ENCODE data around the gene ZBTB46. TPM values are rescaled to one million over a fixed set of nuclear protein-coding genes. Genes with fewer than 3 reads are reported as not detected.

The ZBTB46 gene
- polyA plus RNA-seq, 12 donors: 9.7 to 23.8 (median 15.9) TPM; not detected in 1

DNA sequence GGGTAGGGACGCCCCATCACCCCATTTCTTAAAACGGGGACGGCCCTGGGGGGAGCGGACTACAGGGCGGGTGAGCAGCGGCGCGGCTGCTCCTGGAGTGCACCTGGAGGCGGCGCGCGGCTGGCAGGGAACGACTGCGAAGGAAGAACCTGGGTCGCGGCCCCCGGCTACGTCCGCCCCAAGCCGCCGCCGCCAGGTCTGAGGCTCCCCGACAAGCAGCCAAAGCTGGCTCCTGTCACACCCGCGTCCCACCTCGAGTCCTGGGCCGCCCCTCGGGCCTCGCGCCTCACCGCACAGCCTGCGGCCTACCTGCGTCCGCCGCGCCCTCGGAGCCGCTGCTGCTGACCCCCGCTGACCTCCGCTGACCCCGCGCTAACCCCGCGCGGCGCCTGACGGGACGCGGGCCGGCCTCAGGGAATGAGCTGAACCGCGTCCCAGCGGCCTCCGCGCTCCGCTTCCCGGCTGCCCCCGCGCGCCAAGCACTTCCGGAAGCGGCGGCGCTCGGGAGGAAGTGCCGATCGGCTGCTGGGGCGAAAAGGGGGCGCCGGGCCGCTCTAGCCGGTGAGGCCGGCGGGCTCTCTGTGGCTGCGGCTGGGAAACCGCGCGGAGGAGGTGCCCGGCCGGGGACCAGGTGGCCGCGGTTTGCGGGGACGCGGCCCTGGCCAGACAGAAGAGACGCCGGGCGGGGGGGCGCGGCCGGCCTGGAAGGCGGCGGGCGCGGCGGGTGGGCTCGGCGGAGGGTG lies 123.3 kb downstream of the ZBTB46 start, which contains the start of the genes ARFRP1 and ZGPAT:
Gene ARFRP1 (minus strand): TSS at position 419 of the 743 bp plus-strand sequence. CDS start 885 bp downstream, outside the sequence.
Gene ZGPAT (plus strand): TSS at position 482 of the 743 bp plus-strand sequence. CDS start 542 bp downstream, outside the sequence.
- peak; percentile 86 for DNase-seq

DNA sequence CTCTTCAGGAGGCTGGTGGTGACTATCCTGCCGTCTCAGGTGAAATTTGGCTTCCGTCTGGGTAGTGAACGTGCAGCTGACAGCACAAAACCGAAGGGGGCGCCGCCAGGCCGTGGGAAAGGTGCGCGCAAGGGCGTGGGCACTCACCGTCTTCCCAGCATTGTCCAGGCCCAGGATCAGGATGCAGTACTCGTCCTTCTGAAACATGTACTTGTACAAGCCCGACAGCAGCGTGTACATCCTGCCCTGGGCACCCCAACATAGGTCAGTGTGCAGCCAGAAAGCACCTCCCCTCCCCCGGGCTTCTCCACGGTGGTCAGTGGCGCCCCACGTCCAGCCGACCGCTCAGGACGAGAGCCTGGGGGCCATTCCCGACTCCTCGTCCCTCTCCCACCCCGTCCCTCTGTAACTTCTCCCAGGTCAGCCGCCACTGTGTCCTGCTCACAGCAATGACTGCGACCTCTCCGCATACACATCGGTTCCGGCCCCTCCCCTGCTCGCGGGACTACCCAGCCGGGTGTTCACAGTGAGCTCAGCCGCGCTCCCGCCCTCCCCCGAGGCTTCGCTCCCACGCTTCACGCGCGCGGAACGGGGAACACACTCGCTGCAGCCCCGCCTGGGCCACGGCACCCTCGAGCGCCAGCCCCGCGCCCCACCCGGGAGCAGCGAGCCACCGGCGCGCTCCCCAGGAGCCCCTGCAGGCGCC lies 124.1 kb downstream of the ZBTB46 start:
- no peak for DNase-seq

GRCh38 chr20:63706027-63706695 lies 124.9 kb downstream of the ZBTB46 start:
- DNase-seq: no peak

DNA sequence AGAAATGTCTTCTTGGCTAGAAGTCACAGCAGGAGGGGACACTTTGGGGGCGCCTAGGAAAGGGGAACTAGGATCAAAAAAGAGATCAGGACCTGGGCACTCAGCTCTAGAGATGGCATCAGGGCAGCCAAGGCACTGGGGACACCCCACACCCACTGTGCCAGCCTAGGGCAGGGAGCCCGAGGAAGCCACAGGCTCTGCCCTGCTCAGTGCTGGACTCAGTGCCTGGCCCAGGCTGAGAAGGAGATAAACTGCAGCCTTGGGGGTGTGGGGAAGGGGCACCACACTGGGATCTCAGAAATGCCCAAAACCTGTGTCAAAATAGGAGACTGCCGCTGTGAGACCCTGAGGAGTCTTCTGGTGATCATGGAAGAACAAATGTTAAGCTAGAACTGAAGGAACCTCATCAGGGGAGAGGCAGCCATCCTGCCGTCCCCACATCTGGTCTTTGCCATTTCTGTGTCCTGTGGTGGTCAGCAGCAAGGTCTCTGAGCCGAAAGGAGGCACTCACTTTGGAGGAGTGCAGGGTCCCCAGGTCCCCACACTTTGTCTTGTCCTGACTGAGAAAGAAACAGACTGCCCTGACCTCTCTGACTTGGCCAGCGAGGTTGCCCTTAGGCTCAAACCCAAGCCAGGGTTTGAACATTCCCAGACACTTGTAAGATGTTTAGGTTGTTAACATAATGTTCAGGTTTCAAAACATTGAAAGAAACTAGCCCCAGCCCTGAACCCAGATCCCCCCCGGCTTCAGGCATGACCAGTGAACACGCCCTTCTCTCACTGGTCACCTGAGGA lies 125.6 kb downstream of the ZBTB46 start:
- no peak for DNase-seq

DNA sequence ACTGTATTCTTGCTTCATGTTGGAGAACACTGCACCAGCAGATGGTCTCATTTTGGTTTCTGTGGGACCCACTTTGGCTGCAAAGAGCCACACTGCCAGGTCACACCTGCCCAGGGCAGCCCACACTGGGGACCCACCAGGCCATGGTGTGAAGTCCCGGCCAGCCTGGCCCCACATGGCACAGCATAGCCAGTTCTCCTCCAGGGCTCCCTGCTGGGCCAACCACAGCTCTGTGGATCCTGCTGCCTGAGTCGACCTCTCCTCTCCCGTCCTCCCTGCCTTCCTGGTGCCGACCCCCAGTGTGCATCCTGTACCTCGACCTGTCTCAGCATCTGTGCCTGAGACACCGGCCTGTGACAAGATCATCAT lies 126.3 kb downstream of the ZBTB46 start:
- no peak for DNase-seq

GRCh38 chr20:63703976-63704748 lies 126.9 kb downstream of the ZBTB46 start:
- DNase-seq: no peak

DNA sequence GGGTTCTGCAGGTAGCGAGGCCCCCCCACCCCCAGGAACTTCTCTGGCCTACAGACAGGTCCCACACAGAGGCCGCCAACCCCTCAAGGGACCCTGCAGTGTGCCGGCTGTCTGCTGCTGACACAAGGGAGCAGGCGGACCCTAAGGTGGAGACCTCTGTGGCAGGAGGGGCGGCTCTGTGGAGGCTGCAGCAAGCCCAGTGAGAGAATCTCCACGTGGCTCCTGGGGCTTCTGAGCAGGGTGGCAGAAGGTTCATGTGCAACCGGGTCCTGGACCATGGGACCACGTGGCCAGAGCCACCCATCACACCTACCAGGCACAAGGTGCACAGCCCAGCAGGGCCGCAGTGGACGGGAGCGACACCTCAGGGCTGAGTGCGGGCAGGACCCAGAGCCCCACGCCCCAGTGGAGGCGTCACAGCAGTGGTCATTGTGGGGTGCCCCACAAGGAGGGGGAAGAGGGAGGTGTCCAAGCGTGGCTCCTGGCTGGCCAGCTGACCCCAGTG lies 127.5 kb downstream of the ZBTB46 start:
- DNase-seq: no peak

- DNase-seq: no peak
Observed at GRCh38 chr20:63702751-63703470, 128.2 kb downstream of the ZBTB46 start.

DNA sequence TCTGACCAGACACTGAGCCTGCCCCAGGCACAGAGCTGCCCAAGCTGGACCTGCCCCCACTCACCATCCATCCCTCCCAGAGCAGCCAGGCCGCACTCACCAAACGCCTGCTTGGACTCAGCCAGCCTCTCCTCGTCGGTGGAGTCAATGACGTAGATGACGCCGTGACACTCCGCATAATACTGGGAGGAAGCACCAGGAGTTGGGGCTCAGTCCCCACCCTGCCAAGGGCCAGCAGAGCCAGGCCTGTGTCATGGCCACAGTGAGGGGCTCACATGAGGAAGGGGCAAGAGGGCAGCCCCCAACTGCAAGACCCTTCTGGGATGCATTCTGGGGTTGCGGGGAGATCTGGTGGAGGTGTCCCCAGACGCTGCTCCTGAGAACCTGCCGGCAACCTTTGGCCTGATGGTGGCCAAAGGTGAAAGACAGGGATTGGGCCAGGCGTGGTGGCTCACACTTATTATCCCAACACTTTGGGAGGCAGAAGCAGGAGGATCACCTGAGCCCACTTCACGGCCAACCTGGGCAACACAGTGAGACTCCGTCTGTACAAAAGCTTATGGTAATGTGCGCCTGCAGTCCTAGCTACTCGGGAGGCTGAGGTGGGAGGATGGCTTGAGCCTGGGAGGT lies 128.9 kb downstream of the ZBTB46 start:
- no peak for DNase-seq

- no peak for DNase-seq
Observed at GRCh38 chr20:63701329-63702035, 129.6 kb downstream of the ZBTB46 start.

DNA sequence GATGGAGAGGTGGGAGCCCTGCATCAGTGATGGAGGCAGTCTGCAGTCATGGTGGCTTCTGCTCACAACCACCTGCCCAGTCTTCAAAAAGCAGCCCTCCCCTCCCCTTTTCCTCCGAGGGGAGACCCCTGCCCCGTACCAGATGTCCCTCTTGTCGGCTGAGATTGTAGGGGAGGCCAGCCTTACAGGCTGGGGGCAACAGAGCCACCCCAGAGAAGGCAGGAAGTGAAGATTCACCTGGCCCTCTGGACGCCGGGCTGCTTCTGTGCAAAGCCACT lies 130.1 kb downstream of the ZBTB46 start:
- DNase-seq: no peak

GRCh38 chr20:63700199-63701050 lies 130.6 kb downstream of the ZBTB46 start:
- DNase-seq: no peak

GRCh38 chr20:63699466-63700198 lies 131.4 kb downstream of the ZBTB46 start:
- no peak for DNase-seq

DNA sequence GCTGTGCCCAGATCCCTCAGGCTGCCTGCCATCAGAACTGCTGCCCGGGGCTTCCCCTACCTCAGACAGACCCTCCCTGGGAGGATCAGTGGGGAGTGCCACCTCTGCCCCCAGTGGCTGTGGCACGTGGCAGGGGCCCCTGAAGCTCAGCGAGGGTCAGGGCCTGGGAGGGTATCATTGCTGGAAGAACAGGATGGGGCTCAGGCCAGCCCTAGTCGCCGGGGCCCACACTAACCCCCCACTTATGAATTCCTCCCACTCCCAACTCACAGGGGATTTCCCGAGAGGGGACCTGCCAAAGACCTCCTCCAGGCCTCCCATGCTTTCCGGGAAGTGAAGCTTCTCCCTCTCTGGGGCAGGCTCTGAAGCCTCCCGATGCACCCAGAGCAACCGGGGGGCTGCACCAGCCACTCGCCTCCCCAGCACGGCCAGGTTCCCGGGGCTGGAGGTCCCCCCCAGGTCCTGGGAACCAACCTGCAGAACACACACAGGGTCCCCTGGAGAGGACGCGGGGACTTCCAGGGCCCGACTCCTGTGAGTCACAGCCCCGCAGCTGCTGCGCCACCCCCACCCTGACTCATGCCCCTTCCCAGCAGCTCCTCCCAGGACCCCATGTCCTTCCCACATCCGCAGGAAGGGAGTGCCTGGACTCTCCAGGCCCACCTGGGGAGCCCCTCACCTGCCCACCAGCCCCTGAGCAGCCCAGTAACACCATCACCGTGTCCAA lies 132.2 kb downstream of the ZBTB46 start:
- DNase-seq: no peak

- DNase-seq: no peak
Observed at GRCh38 chr20:63697868-63698545, 133.1 kb downstream of the ZBTB46 start.

- DNase-seq: no peak
Observed at GRCh38 chr20:63697357-63697867, 133.7 kb downstream of the ZBTB46 start.
